Ishikawa (cell line): ENCODE data around the gene CYB5RL.

Experiments
- CEBPB ChIP-seq: IDR thresholded peaks from 2 replicates; pipeline ENCODE4 v1.6.1; 2012
- CREB1 ChIP-seq: IDR thresholded peaks from 2 replicates; pipeline ENCODE4 v1.6.1; 2012; ENCODE audit warnings: low read depth
- EGR1 ChIP-seq: IDR thresholded peaks from 2 replicates; pipeline ENCODE4 v1.6.1; 2012
- EP300 ChIP-seq: IDR thresholded peaks from 2 replicates; pipeline ENCODE4 v1.6.1; 2012; ENCODE audit warnings: borderline replicate concordance
- FOXM1 ChIP-seq: IDR thresholded peaks from 2 replicates; pipeline ENCODE4 v1.6.1; 2012; ENCODE audit warnings: low read depth, borderline replicate concordance
- MAX ChIP-seq: IDR thresholded peaks from 2 replicates; pipeline ENCODE4 v1.6.1; 2012
- NFIC ChIP-seq: IDR thresholded peaks from 2 replicates; pipeline ENCODE4 v1.6.1; 2012
- RAD21 ChIP-seq: IDR thresholded peaks from 2 replicates; pipeline ENCODE4 v1.6.1; 2012; ENCODE audit warnings: low read depth
- REST ChIP-seq: IDR thresholded peaks from 2 replicates; pipeline ENCODE4 v1.6.1; 2012; ENCODE audit warnings: low read depth, mild to moderate bottlenecking
- TAF1 ChIP-seq: IDR thresholded peaks from 2 replicates; pipeline ENCODE4 v1.6.1; 2012; ENCODE audit warnings: low read depth, mild to moderate bottlenecking
- TCF12 ChIP-seq: IDR thresholded peaks from 2 replicates; pipeline ENCODE4 v1.6.1; 2012; ENCODE audit warnings: low read depth
- TEAD4 ChIP-seq: IDR thresholded peaks from 2 replicates; pipeline ENCODE4 v1.6.1; 2012
- USF1 ChIP-seq: IDR thresholded peaks from 2 replicates; pipeline ENCODE4 v1.6.1; 2012
- YY1 ChIP-seq: IDR thresholded peaks from 2 replicates; pipeline ENCODE4 v1.6.1; 2012; ENCODE audit warnings: low read depth
- ZBTB7A ChIP-seq: IDR thresholded peaks from 2 replicates; pipeline ENCODE4 v1.6.1; 2012; ENCODE audit warnings: low read depth

CYB5RL gene

GRCh38 chr1:54173681-54174080, 26.1 kb downstream of the CYB5RL start:
- TF ChIP-seq REST (no peak), YY1 (no peak), TCF12 (no peak), EGR1 (no peak), NFIC (no peak), FOXM1 (no peak)

GRCh38 chr1:54172614-54173599, 26.9 kb downstream of the CYB5RL start:
- TF ChIP-seq FOXM1 (no peak), YY1 (no peak), MAX (no peak), TEAD4 (no peak)

- TF ChIP-seq CREB1 (no peak), RAD21 (no peak)
Observed at GRCh38 chr1:54171606-54172005, 28.2 kb downstream of the CYB5RL start.

- TF ChIP-seq EGR1 = no peak
- no peak for TF ChIP-seq CREB1
- no peak for TF ChIP-seq MAX
- TF ChIP-seq FOXM1 = no peak
- no peak for TF ChIP-seq TCF12
- no peak for TF ChIP-seq TEAD4
- TF ChIP-seq RAD21 = no peak
- TF ChIP-seq REST = no peak
- no peak for TF ChIP-seq TAF1
- no peak for TF ChIP-seq USF1
- no peak for TF ChIP-seq ZBTB7A
- TF ChIP-seq EP300 = no peak
- no peak for TF ChIP-seq CEBPB
- no peak for TF ChIP-seq YY1
- no peak for TF ChIP-seq NFIC
Observed at GRCh38 chr1:54171016-54171415, 28.8 kb downstream of the CYB5RL start.

GRCh38 chr1:54169068-54169467, 30.8 kb downstream of the CYB5RL start:
- TF ChIP-seq YY1 = no peak
- no peak for TF ChIP-seq ZBTB7A
- TF ChIP-seq NFIC = no peak
- TF ChIP-seq REST = no peak
- no peak for TF ChIP-seq TCF12
- TF ChIP-seq TAF1 = no peak
- no peak for TF ChIP-seq CREB1
- TF ChIP-seq MAX = no peak
- TF ChIP-seq FOXM1 = no peak
